Mucosa of descending colon (tissue), 3 donors: Measurements from ENCODE around the gene ATG3. TPM values are rescaled to one million over a fixed set of nuclear protein-coding genes. Genes with fewer than 3 reads are reported as not detected.

ENCODE experiments used
- ATAC-seq: fragments of 200-7000 bp; cut with Tn5 transposase; one replicate; pipeline ENCODE4 v1.9.1; 2020; ENCODE audit warnings: mild to moderate bottlenecking, moderate library complexity
- DNase-seq, 3 donors: peaks; one replicate each; pipeline ENCODE4 v3.0.0-alpha.2; 2020
- H3K36me3 ChIP-seq: fragments of 200-600 bp; one replicate; pipeline ENCODE4 v1.8.0; 2021; ENCODE audit warnings: low read depth, mild to moderate bottlenecking
- H3K4me1 ChIP-seq: fragments of 200-600 bp; one replicate; pipeline ENCODE4 v1.8.0; 2021; ENCODE audit warnings: low read depth, mild to moderate bottlenecking
- H3K4me3 ChIP-seq: fragments of 200-600 bp; one replicate; pipeline ENCODE4 v1.8.0; 2021; ENCODE audit warnings: mild to moderate bottlenecking
- H3K9me3 ChIP-seq: fragments of 200-600 bp; one replicate; pipeline ENCODE4 v1.8.0; 2021; ENCODE audit warnings: mild to moderate bottlenecking
- CTCF ChIP-seq: fragments of 200-600 bp; IDR thresholded peaks from one replicate; pipeline ENCODE4 v1.8.0; 2022; ENCODE audit warnings: antibody characterized with exemption, mild to moderate bottlenecking
- intact Hi-C, 2 donors: fragments of 100-400 bp; cut with DNase I in 1 of 2; cut with micrococcal nuclease in 1 of 2; formaldehyde crosslinking; loops; one replicate each; pipeline versions ENCODE4 v1.11.0 to v1.11.1; 2022; cut with DNase I, micrococcal nuclease
- long read RNA-seq, 2 donors: library from polyadenylated mRNA; unstranded; transcript quantifications; one replicate each; pipeline ENCODE4 v2.0.0, GENCODE V29; 2019 to 2021
- total RNA-seq, 3 donors: library from RNA; stranded (reverse); fragmentation: NEBNext Ultra II Directional in 2 of 3; extraction: Animal tissue kit (Norgen Biotek cat#: 25700) in 2 of 3; gene quantifications; one replicate each; pipeline versions ENCODE4 v1.2.1 to v1.2.4, GENCODE V29; 2021 to 2023
- donor health status: DM: no; HTN: no; CAD: no; lungs with moderate emphysema.
- donor health status: DM: no; HTN: no; CAD: no.
- donor health status: DM: no; HTN: yes; CAD: no.

The ATG3 gene
- total RNA-seq: 10 to 100 TPM; 44.1 to 60.0 (median 51.0) TPM
- long read RNA-seq, donor 1, transcript ATG3-201 (12 exons, 1,570 nt): major isoform, 48 of 51 reads
- long read RNA-seq, donor 1, partial matches to known transcripts: 0 of 51 reads
- long read RNA-seq, donor 1, other reads (novel, unspliced or antisense): 0 of 51 reads
- long read RNA-seq, donor 2, transcript ATG3-201 (12 exons, 1,570 nt): major isoform, 65 of 76 reads
- long read RNA-seq, donor 2, partial matches to known transcripts: 5 of 76 reads
- long read RNA-seq, donor 2, other reads (novel, unspliced or antisense): 5 of 76 reads

- peaks cover 18% of the 10 kb centered on the region for H3K4me1 ChIP-seq
- TF ChIP-seq CTCF: no peak
- peak; percentile 96 for ATAC-seq
- H3K4me3 ChIP-seq: peak within 1 kb of the TSS; percentile 83
- intact Hi-C loops: no loop called here
- H3K9me3 ChIP-seq: no peaks in the 10 kb centered on the region
- peaks cover 6% of the 10 kb centered on the region for H3K36me3 ChIP-seq
- DNase-seq: peak; percentile 99
Measured at GRCh38 chr3:112561734-112562529, at the start of gene ATG3, which contains the start of gene SLC35A5. ATG3 (minus strand) TSS chr3:112561962; CDS start chr3:112561528, 434 bp downstream. SLC35A5 (plus strand) TSS chr3:112562045; CDS start chr3:112563404, 1,359 bp downstream.

- DNase-seq (no peak), ATAC-seq (no peak)
- no peak for TF ChIP-seq CTCF
- Histone ChIP-seq H3K36me3 (no peaks in the 10 kb centered on the region), H3K4me3 (no peak overlapping the region), H3K4me1 (no peaks in the 10 kb centered on the region), H3K9me3 (no peaks in the 10 kb centered on the region)
- intact Hi-C loops: no loop called here
Measured at GRCh38 chr3:112610121-112610520, 48.4 kb upstream of the ATG3 start.

GRCh38 chr3:112607863-112608262 lies 46.1 kb upstream of the ATG3 start:
- Histone ChIP-seq H3K9me3 (no peaks in the 10 kb centered on the region), H3K4me3 (no peak overlapping the region), H3K36me3 (no peaks in the 10 kb centered on the region), H3K4me1 (no peaks in the 10 kb centered on the region)
- ATAC-seq: no peak
- no peak for TF ChIP-seq CTCF
- DNase-seq: no peak
- intact Hi-C loops: no loop called here

GRCh38 chr3:112606098-112606497 lies 44.3 kb upstream of the ATG3 start:
- intact Hi-C loops: no loop called here
- ATAC-seq: no peak
- TF ChIP-seq CTCF: no peak

GRCh38 chr3:112605285-112605684 lies 43.5 kb upstream of the ATG3 start:
- intact Hi-C loops: no loop called here
- no peak for TF ChIP-seq CTCF
- H3K4me3 ChIP-seq: no peak overlapping the region
- no peak for DNase-seq
- no peaks in the 10 kb centered on the region for H3K36me3 ChIP-seq
- H3K4me1 ChIP-seq: no peaks in the 10 kb centered on the region
- H3K9me3 ChIP-seq: no peaks in the 10 kb centered on the region
- ATAC-seq: no peak

More at GRCh38 chr3:112606098-112606497, 44.3 kb upstream of the ATG3 start:
- Histone ChIP-seq H3K36me3 (no peaks in the 10 kb centered on the region), H3K9me3 (no peaks in the 10 kb centered on the region), H3K4me3 (no peak overlapping the region), H3K4me1 (no peaks in the 10 kb centered on the region)
- DNase-seq: no peak
